GM12892 (cell line): Measurements from ENCODE around the gene UBFD1.

Experiments
- POLR2A ChIP-seq: IDR thresholded peaks from 2 replicates; pipeline ENCODE4 v1.6.1; 2011; ENCODE audit warnings: low read depth, low read length, control low read depth
- TAF1 ChIP-seq: IDR thresholded peaks from 2 replicates; pipeline ENCODE4 v1.6.1; 2011; ENCODE audit warnings: low read depth, mild to moderate bottlenecking, control low read depth, low read length, borderline replicate concordance

- TF ChIP-seq TAF1 (no peak), POLR2A (no peak)
These were observed 7.6 kb upstream of the UBFD1 start for GRCh38 chr16:23549938-23550337.
